ENCODE data around the gene PARN. TPM values are rescaled to one million over a fixed set of nuclear protein-coding genes. Genes with fewer than 3 reads are reported as not detected.

Gene PARN
- total and polyA plus RNA-seq, 9 of the 15 experiments (the other 6 are each of a cell fraction or from before 2014, with no cell fraction given), result 9.6 to 51.3 (median 40.4) TPM

DNA sequence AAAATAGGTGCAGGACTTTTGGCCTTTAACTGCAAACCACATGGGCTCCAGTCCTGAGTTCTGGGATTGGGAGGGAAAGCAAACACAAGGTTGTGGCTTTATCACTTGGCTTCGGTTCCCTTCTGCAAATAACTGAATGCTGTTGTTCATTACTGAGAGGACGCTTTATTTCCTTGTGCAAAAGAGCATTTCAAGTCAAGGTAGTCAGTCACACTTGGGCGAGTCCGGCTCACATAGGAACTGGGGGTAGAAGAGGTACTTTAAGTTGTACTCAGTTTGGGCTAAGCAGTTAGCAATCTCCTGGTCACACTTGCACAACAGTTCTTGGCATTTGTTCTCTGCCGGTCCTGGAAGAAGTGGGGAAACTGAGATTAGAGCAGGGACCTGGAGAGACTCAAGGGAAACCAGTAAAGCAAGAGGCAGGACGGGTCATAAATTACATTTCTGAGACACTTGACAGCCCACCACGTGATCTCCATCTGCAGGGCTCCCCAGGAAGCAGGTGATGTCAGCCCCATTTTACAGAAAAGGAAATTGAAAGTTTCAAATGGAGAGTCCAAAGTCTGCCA lies 42.4 kb upstream of the PARN start:
- FAIRE-seq (peak; percentile 78), DNase-seq (ENCODE audit: extremely low read depth in 1 of 4, low spot score in 3 of 4) (peak in 2 of 4 experiments; percentile 39), ATAC-seq (peak; percentile 62)
- WGBS (ENCODE audit: insufficient coverage, low coverage, missing lambda C conversion rate), result 17% methylated on average over 7 of the region's 7 CpGs
- no TSS peak for BruUV-seq (replicated peaks)
- H2AFZ ChIP-seq (ENCODE audit: low read depth, low read length), result no peak overlapping the region
- H3K4me3 ChIP-seq, result no peak overlapping the region
- no peaks in the 10 kb centered on the region for H3K27me3 ChIP-seq (ENCODE audit: control insufficient read depth in 2 of 2, insufficient read depth in 2 of 2, low read length in 2 of 2)
- POLR2A ChIA-PET, result no interaction called here
- CTCF ChIA-PET (ENCODE audit: low intra/inter-chr PET ratio), result no interaction called here
- no peak overlapping the region for H3K4me2 ChIP-seq (ENCODE audit: insufficient read depth, low read length)
- no peaks in the 10 kb centered on the region for H3K9me1 ChIP-seq (ENCODE audit: control insufficient read depth, insufficient read depth, low read length)
- no peak overlapping the region for H3K27ac ChIP-seq (ENCODE audit: extremely low read depth, low read depth, low read length)
- peaks cover 11% of the 10 kb centered on the region; the same call in 2 of the 3 replicates for H3K36me3 ChIP-seq (ENCODE audit: control insufficient read depth, insufficient read depth, low read length)
- no peaks in the 10 kb centered on the region; a peak in 1 of 5 replicates for H3K4me1 ChIP-seq (replicated peaks in 1 of 2; ENCODE audit: control insufficient read depth in 2 of 2, insufficient read depth in 2 of 2, low read length in 2 of 2)
- H3K9ac ChIP-seq (ENCODE audit: insufficient read depth in 1 of 2, low read depth in 2 of 2, low read length in 2 of 2), result no peak overlapping the region
- intact Hi-C loops (cut with micrococcal nuclease), result no loop called here
- H3K79me2 ChIP-seq (ENCODE audit: control insufficient read depth, insufficient read depth, low read length), result no peaks in the 10 kb centered on the region
- no peaks in the 10 kb centered on the region for H3K9me3 ChIP-seq (replicated peaks; ENCODE audit: control insufficient read depth, insufficient read depth, low read depth, low read length)
- no peaks in the 10 kb centered on the region for H4K20me1 ChIP-seq (replicated peaks; ENCODE audit: control insufficient read depth, insufficient read depth, low read length)
- in situ Hi-C loops (cut with MboI), result no loop called here
- TF ChIP-seq SRSF7 (optimal IDR thresholded peaks at IDR 0.05; ENCODE audit: low read depth, low read length) (no peak), RAD51 (IDR thresholded peaks at IDR 0.05; ENCODE audit: borderline replicate concordance, low read depth) (peak; percentile 83), TOE1 (IDR thresholded peaks at IDR 0.05; ENCODE audit: borderline replicate concordance) (peak; percentile 62; the same call in 1 of the 2 replicates), TOE1 (CRISPR knock-in tag; IDR thresholded peaks at IDR 0.05; ENCODE audit: borderline replicate concordance, low read depth) (no peak), BHLHE40 (IDR thresholded peaks at IDR 0.05; ENCODE audit: low read length) (peak; percentile 50; the same call in 1 of the 2 replicates), ZNF609 (CRISPR knock-in tag; IDR thresholded peaks at IDR 0.05; ENCODE audit: borderline replicate concordance) (no peak), MEIS2 (IDR thresholded peaks at IDR 0.05; ENCODE audit: partially characterized antibody) (peak; percentile 98)
- TF ChIP-seq, protein P1, sequence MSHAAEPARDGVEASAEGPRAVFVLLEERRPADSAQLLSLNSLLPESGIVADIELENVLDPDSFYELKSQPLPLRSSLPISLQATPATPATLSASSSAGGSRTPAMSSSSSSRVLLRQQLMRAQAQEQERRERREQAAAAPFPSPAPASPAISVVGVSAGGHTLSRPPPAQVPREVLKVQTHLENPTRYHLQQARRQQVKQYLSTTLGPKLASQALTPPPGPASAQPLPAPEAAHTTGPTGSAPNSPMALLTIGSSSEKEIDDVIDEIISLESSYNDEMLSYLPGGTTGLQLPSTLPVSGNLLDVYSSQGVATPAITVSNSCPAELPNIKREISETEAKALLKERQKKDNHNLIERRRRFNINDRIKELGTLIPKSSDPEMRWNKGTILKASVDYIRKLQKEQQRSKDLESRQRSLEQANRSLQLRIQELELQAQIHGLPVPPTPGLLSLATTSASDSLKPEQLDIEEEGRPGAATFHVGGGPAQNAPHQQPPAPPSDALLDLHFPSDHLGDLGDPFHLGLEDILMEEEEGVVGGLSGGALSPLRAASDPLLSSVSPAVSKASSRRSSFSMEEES (CRISPR knock-in tag; IDR thresholded peaks at IDR 0.05), result peak; percentile 86
- TF ChIP-seq, protein P2, sequence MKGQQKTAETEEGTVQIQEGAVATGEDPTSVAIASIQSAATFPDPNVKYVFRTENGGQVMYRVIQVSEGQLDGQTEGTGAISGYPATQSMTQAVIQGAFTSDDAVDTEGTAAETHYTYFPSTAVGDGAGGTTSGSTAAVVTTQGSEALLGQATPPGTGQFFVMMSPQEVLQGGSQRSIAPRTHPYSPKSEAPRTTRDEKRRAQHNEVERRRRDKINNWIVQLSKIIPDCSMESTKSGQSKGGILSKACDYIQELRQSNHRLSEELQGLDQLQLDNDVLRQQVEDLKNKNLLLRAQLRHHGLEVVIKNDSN (CRISPR knock-in tag; IDR thresholded peaks at IDR 0.05), result peak; percentile 76
- TF ChIP-seq, protein P3, sequence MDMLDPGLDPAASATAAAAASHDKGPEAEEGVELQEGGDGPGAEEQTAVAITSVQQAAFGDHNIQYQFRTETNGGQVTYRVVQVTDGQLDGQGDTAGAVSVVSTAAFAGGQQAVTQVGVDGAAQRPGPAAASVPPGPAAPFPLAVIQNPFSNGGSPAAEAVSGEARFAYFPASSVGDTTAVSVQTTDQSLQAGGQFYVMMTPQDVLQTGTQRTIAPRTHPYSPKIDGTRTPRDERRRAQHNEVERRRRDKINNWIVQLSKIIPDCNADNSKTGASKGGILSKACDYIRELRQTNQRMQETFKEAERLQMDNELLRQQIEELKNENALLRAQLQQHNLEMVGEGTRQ (CRISPR knock-in tag; IDR thresholded peaks at IDR 0.05), result peak; percentile 84

All from K562 (cell line).